Naive thymus-derived CD8-positive, alpha-beta T cell (primary cell): ENCODE measurements around the gene HOXA13. TPM values are rescaled to one million over a fixed set of nuclear protein-coding genes. Genes with fewer than 3 reads are reported as not detected.

Experiments
- ATAC-seq, 2 donors: fragments of 150-1000 bp; cut with Tn5 transposase in 1 of 2; sonication (Bioruptor Pico), chemical (Tn5 transposase) in 1 of 2; 1 replicate in 1 of 2; 2 replicates in 1 of 2; pipeline ENCODE4 v1.10.0; 2021; ENCODE audit warnings: mild to moderate bottlenecking in 2 of 2, moderate library complexity in 2 of 2
- POLR2A ChIA-PET: fragments of 350-600 bp; sonication (Branson Sonifier 250); formaldehyde crosslinking; loops from one replicate; lab custom pipeline; 2021; ENCODE audit warnings: antibody characterized with exemption; lab: Charles Lee
- DNase-seq, 10 donors: peaks; one replicate each; pipeline versions ENCODE4 v3.0.0 to v3.0.0-alpha.2; 2020 to 2022
- H3K27ac Mint-ChIP-seq, 10 donors: one replicate each; pipeline ENCODE4 v1.8.0; 2020 to 2022; ENCODE audit warnings: mild to moderate bottlenecking in 10 of 10, mixed read lengths in 10 of 10, moderate library complexity in 4 of 10, inconsistent platforms in 1 of 10
- H3K27me3 Mint-ChIP-seq, 5 donors: one replicate each; pipeline ENCODE4 v1.8.0; 2021 to 2022; ENCODE audit warnings: mixed read lengths in 5 of 5
- H3K36me3 Mint-ChIP-seq, 3 donors: one replicate each; pipeline ENCODE4 v1.8.0; 2020 to 2022; ENCODE audit warnings: mixed read lengths in 3 of 3, mild to moderate bottlenecking in 2 of 3, inconsistent platforms in 1 of 3
- H3K4me1 Mint-ChIP-seq, 4 donors: one replicate each; pipeline ENCODE4 v1.8.0; 2021 to 2022; ENCODE audit warnings: mixed read lengths in 4 of 4
- H3K4me3 Mint-ChIP-seq, 10 donors: one replicate each; pipeline ENCODE4 v1.8.0; 2020 to 2022; ENCODE audit warnings: mild to moderate bottlenecking in 10 of 10, mixed read lengths in 10 of 10, moderate library complexity in 6 of 10, inconsistent platforms in 1 of 10
- H3K9me3 Mint-ChIP-seq, 9 donors: one replicate each; pipeline ENCODE4 v1.8.0; 2020 to 2022; ENCODE audit warnings: mixed read lengths in 9 of 9, mild to moderate bottlenecking in 3 of 9, inconsistent platforms in 1 of 9, moderate library complexity in 1 of 9
- polyA plus RNA-seq, 3 donors: library from polyadenylated mRNA; unstranded; fragments of 300-500 nt; fragmentation: Illumina TruSeq; gene quantifications; one replicate each; pipeline ENCODE4 v1.2.3, GENCODE V29; 2021
- total RNA-seq, 8 experiments: library from RNA in 2 of 8; stranded (reverse) in 2 of 8; gene quantifications; one replicate each; pipeline ENCODE4 v1.2.3 and lab custom pipeline; 2021 to 2026

HOXA13 gene
- total and polyA plus RNA-seq, 5 experiments from 2014 or later, result not detected

GRCh38 chr7:27154901-27155815 is 44.7 kb downstream of the HOXA13 start:
- peak overlapping the region in 4 of 10 donors; percentile 19 to 92 (median 43) for H3K27ac Mint-ChIP-seq
- H3K36me3 Mint-ChIP-seq, result peaks cover 0 to 3% (median 3%) of the 10 kb centered on the region in 3 donors
- H3K4me3 Mint-ChIP-seq, result peak overlapping the region; percentile 61 to 81 (median 69)
- peaks cover 26 to 82% (median 66%) of the 10 kb centered on the region in 4 donors for H3K4me1 Mint-ChIP-seq
- no peaks in the 10 kb centered on the region for H3K9me3 Mint-ChIP-seq
- POLR2A ChIA-PET, result interaction anchor here (0.6 to 1.2 kb wide), 2 partner anchors 11 to 802 kb away, joined by 3 to 4 read pairs; no protein-coding TSS in a partner anchor
- peak in 1 of 10 donors; percentile 55 for DNase-seq
- peak in 1 of 2 donors; percentile 15 for ATAC-seq
- H3K27me3 Mint-ChIP-seq, result peaks cover 63 to 99% (median 83%) of the 10 kb centered on the region in 5 donors

DNA sequence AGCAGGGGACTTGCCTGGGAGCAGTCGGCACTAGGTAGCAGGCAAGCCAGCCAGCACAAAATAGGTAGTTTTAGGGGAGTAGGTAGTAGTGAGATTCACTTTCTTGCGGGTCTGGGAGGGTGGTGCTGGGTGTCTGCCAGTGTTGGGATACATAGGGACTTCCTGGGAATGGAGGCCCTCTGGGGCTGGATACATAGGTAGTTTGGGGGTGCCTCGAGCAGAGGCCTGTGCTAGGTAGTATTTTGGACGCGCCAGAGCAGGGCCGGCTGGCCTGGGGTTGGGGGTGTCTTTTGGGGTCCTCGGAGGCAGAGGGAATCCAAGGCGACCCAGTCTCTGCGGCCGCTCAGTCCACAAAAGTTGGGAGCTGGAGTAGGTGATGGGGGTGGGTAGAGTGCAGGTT is 45.5 kb downstream of the HOXA13 start:
- Mint-ChIP-seq H3K27me3 (peaks cover 61 to 97% (median 82%) of the 10 kb centered on the region in 5 donors), H3K27ac (no peak overlapping the region), H3K4me1 (peaks cover 27 to 76% (median 63%) of the 10 kb centered on the region in 4 donors), H3K36me3 (peaks cover 0 to 3% (median 3%) of the 10 kb centered on the region in 3 donors), H3K4me3 (peak overlapping the region; percentile 34 to 81 (median 66)), H3K9me3 (no peaks in the 10 kb centered on the region)
- POLR2A ChIA-PET, result interaction anchor here (1.1 to 1.2 kb wide), 2 partner anchors 10 to 33 kb away, joined by 3 to 4 read pairs; no protein-coding TSS in a partner anchor
- ATAC-seq, result no peak
- DNase-seq, result no peak

GRCh38 chr7:27153526-27153925 is 46.4 kb downstream of the HOXA13 start:
- POLR2A ChIA-PET, result interaction anchor here (1.1 kb wide), 1 partner anchor 34 kb away, joined by 3 read pairs; no protein-coding TSS in a partner anchor

DNA sequence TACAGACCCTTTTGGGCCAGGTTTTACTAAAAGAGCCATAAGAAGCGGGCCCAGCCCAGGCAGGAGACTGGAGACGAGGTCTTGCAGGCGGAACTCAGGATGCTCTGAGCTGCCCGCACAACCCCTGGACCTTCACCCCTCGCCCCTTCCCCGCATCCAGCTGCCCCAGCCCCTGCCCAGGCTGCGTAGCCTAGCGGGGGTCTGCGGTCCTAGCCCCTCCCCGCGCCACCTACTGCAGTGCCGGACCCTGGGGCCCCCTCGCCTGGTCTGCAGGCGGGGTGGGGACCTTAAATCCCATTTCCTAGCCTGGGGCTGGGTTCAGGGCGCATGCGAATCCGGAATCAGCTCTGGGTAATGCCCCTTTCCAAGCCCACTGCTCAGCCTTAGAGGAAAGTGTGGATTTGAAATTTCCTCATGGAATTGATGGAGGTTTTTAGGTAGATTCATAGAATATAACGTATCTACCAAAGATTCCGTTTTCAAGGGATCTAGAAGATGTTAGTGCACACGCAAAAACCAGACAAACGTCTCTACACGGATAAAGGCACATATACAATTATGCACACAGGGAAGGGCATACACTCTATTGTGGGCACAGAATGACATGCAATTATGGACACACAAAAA is 47.0 kb downstream of the HOXA13 start:
- POLR2A ChIA-PET, result interaction anchor here (0.6 kb wide), 1 partner anchor 121 kb away, joined by 3 read pairs; no protein-coding TSS in a partner anchor
- Mint-ChIP-seq H3K27ac (peak overlapping the region in 1 of 10 donors; percentile 44), H3K4me3 (peak overlapping the region in 3 of 10 donors; percentile 14 to 69 (median 36)), H3K27me3 (peaks cover 60 to 97% (median 81%) of the 10 kb centered on the region in 5 donors), H3K36me3 (peaks cover 0 to 3% (median 0%) of the 10 kb centered on the region in 3 donors), H3K9me3 (peaks cover 0 to 2% (median 0%) of the 10 kb centered on the region in 9 donors), H3K4me1 (peaks cover 27 to 73% (median 62%) of the 10 kb centered on the region in 4 donors)
- DNase-seq (peak in 1 of 10 donors; percentile 40), ATAC-seq (no peak)

More at GRCh38 chr7:27153526-27153925, 46.4 kb downstream of the HOXA13 start:
- DNase-seq, result no peak
- no peak for ATAC-seq
- H3K27me3 Mint-ChIP-seq, result peaks cover 58 to 97% (median 80%) of the 10 kb centered on the region in 5 donors
- no peaks in the 10 kb centered on the region for H3K9me3 Mint-ChIP-seq
- peak overlapping the region in 1 of 10 donors; percentile 16 for H3K27ac Mint-ChIP-seq
- H3K4me1 Mint-ChIP-seq, result peaks cover 24 to 73% (median 59%) of the 10 kb centered on the region in 4 donors
- peaks cover 0 to 3% (median 0%) of the 10 kb centered on the region in 3 donors for H3K36me3 Mint-ChIP-seq
- H3K4me3 Mint-ChIP-seq, result peak overlapping the region in 3 of 10 donors; percentile 7 to 69 (median 34)

DNA sequence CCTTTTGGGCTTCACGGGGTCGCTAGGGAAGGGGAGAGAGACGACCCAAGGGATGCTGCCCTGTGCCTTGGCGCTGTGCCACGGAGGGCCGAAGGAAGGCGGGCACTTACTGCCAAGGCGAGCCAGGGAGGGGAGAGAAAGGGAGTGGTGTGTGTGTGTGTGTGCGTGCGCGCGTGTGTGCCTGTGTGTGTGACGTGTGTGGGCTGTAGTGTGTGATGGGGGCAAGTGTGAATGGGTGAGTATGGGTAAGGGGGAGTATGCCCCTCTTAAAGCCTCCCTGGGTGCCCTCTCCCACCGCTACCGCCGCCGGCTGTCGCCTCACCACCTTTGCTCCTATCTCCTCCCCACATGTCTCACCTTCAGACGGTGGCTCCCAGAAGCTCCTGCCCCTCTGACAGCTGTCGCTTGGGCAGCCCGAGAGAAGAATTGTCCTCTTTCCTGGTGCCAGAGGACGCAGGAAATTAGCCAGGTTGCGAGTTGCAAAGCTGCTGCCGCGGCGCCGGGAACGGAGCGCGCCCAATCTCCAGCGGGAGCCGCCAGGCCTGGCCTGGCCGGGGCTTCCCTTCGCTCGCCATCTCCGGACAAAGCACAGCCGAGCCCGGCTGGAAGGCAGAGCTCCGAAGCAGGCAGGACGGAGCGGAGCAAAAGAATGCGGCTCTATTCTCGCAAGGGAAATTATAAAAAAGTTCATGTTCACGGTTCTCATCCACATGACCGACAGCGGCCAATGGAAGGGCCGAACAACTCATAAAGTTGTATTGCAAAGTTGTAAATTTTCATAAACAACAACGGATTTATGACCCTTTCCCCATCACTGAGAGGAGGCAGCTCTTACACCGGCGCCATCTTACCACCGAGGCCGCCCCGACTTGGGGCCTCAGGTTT is 47.7 kb downstream of the HOXA13 start, which contains the start of gene HOXA3:
Gene HOXA3 (minus strand): TSS at position 653 of the 885 bp plus-strand sequence. CDS start 41,943 bp downstream, outside the sequence.
- POLR2A ChIA-PET, result interaction anchor here (0.6 kb wide), 1 partner anchor 121 kb away, joined by 3 read pairs; no protein-coding TSS in a partner anchor
- Mint-ChIP-seq H3K36me3 (peaks cover 0 to 3% (median 0%) of the 10 kb centered on the region in 3 donors), H3K27me3 (peaks cover 56 to 97% (median 77%) of the 10 kb centered on the region in 5 donors), H3K27ac (peak within 1 kb of the TSS in 3 of 10 donors; percentile 4 to 91 (median 69)), H3K9me3 (peaks cover 0 to 2% (median 0%) of the 10 kb centered on the region in 9 donors), H3K4me3 (peak within 1 kb of the TSS; percentile 62 to 92 (median 80)), H3K4me1 (peaks cover 29 to 67% (median 62%) of the 10 kb centered on the region in 4 donors)
- DNase-seq (peak in 1 of 10 donors; percentile 50), ATAC-seq (no peak)

DNA sequence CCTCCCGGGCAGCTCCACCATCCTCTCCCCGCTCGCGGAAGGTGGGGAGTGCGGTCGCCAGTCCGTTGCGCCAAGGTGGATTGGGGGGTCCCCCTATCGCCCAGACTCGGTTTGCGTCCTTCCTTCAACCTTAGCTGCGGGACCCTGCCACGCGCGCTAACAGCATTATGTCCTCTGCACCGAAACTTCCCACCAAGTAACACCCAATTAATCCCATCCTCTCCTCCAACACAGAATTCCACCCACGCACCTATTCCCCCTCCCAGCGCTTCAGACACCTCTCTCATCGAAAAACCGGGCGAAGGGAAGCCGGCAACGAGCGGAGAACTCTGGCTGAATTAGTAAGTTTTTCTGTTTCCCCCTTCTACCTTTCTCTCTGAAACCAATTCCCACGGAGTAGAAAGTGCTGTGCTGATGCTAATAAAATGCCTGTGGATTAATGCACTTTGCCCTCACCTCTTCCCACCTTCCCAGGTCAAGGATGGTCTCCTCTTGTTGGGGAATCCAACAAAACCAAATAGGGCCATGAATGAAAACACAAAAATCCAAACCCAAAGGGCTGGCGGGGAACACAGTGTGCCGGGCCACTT is 48.5 kb downstream of the HOXA13 start:
- peak in 2 of 10 donors; percentile 1 to 55 for DNase-seq
- Mint-ChIP-seq H3K4me1 (peaks cover 32 to 65% (median 58%) of the 10 kb centered on the region in 4 donors), H3K27me3 (peaks cover 57 to 97% (median 79%) of the 10 kb centered on the region in 5 donors), H3K9me3 (peaks cover 0 to 2% (median 0%) of the 10 kb centered on the region in 9 donors), H3K27ac (peak overlapping the region in 4 of 10 donors; percentile 2 to 91 (median 36)), H3K4me3 (peak overlapping the region; percentile 62 to 92 (median 80)), H3K36me3 (peaks cover 0 to 3% (median 0%) of the 10 kb centered on the region in 3 donors)
- POLR2A ChIA-PET, result interaction anchor here (1.1 kb wide), 1 partner anchor 10 kb away, joined by 3 read pairs; no protein-coding TSS in a partner anchor
- ATAC-seq, result peak; percentile 17 to 37

- H3K4me3 Mint-ChIP-seq, result peak overlapping the region; percentile 62 to 92 (median 80)
- DNase-seq (peak; percentile 29 to 72 (median 62)), ATAC-seq (peak; percentile 84 to 88)
- H3K36me3 Mint-ChIP-seq, result peaks cover 0 to 3% (median 0%) of the 10 kb centered on the region in 3 donors
- peaks cover 62 to 97% (median 81%) of the 10 kb centered on the region in 5 donors for H3K27me3 Mint-ChIP-seq
- peaks cover 32 to 59% (median 52%) of the 10 kb centered on the region in 4 donors for H3K4me1 Mint-ChIP-seq
- peak overlapping the region in 2 of 10 donors; percentile 2 to 4 for H3K27ac Mint-ChIP-seq
- peaks cover 0 to 2% (median 0%) of the 10 kb centered on the region in 9 donors for H3K9me3 Mint-ChIP-seq
- POLR2A ChIA-PET, result interaction anchor here (0.6 to 1.1 kb wide), 2 partner anchors 10 to 19 kb away, joined by 3 read pairs; no protein-coding TSS in a partner anchor
Observed at GRCh38 chr7:27150568-27151340, 49.1 kb downstream of the HOXA13 start.

- ATAC-seq (no peak), DNase-seq (peak in 1 of 10 donors; percentile 60)
- Mint-ChIP-seq H3K4me3 (peak overlapping the region; percentile 3 to 92 (median 70)), H3K27me3 (peaks cover 55 to 97% (median 76%) of the 10 kb centered on the region in 5 donors), H3K4me1 (peaks cover 28 to 52% (median 45%) of the 10 kb centered on the region in 4 donors), H3K36me3 (peaks cover 0 to 3% (median 0%) of the 10 kb centered on the region in 3 donors), H3K27ac (no peak overlapping the region), H3K9me3 (peaks cover 0 to 2% (median 0%) of the 10 kb centered on the region in 9 donors)
- POLR2A ChIA-PET, result interaction anchor here (0.6 to 1.1 kb wide), 2 partner anchors 11 to 18 kb away, joined by 3 read pairs; no protein-coding TSS in a partner anchor
Observed at GRCh38 chr7:27149842-27150567, 49.9 kb downstream of the HOXA13 start.
